Measurements from ENCODE around the gene KCNJ12. TPM values are rescaled to one million over a fixed set of nuclear protein-coding genes. Genes with fewer than 3 reads are reported as not detected.
A peak's percentile ranks its signal among the peaks of the same experiment; 100 is the strongest.

Gene KCNJ12
- total RNA-seq, 2 donors from 2014 or later = 0.05 TPM; not detected in 1

DNA sequence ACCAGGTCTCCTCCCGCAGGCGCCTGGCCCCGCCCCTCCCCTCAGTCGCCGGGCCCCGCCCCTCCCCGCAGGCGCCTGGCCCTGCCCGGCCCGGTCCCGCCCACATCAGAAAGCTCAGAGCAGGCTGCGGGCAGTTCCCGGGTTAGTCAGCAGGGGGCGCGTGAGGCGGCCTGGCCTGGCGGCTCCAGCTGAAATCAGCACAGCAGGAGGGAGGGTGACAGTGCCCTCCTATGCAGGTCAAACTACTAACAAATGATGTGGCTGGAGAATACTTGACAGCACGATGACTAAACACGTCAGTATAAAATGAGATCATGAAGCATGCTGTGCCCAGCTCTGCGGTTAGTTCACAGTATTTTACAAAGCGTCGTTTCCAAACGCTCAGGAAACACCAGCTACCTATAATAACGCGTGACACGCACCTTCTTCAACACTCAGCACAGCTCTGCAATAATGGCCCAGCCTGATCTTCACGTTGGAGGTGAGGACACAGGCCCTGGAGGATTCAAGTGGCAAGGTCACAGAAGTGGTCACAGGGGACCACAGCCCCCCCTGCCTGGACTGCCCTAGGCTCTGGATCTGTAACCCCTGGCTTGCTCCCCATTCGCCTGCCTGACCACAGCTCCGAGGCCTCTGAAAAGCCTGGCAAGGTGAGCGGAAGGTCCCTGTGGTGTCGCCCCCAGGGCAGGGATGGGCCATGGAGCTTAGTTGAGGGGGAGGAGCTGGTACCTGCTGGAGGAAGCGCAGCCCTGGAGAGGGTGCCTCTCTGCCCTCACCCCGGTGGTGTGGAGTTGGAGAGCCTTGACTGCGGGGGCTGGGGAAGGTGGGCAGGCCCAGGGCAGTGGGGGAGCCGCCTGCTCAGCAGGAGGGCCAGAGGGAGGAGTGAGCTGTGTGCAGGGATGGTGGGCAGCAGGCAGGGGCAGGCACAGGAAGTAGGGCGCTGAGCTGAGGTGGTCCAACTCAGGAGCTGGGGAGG, 81.2 kb downstream of the KCNJ12 start:
- Mint-ChIP-seq H3K4me1 (peaks cover 11% of the 10 kb centered on the region), H3K4me3 (peak overlapping the region; percentile 47), H3K27me3 (no peaks in the 10 kb centered on the region), H3K9me3 (no peaks in the 10 kb centered on the region), H3K36me3 (ENCODE audit: low read depth) (no peaks in the 10 kb centered on the region), H3K27ac (peak overlapping the region; percentile 48)
- ATAC-seq (replicated peaks) = peak; percentile 95

DNA sequence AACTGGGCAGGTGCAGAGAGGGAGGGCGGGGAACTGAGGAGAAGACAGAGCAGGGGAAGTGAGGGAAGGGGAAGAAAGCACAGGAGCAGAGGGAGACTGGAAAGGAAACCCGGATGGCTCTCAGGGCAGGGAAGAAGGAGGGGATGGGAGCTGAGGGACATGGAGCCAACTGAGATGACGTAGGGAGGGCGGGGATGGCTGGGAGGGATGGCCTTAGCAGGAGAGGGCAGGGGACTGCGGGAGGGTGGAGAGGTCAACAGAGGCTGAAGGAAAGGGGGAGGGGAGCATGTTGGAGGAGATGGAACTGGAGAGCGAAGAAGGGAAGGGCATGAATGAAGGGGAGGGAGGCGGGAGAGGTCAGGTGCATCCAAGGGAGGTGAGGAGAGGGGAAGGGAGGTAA, 81.9 kb downstream of the KCNJ12 start:
- ATAC-seq (replicated peaks) = no peak
- Mint-ChIP-seq H3K4me3 (peak overlapping the region; percentile 15), H3K27me3 (peaks cover 6% of the 10 kb centered on the region), H3K36me3 (ENCODE audit: low read depth) (no peaks in the 10 kb centered on the region), H3K27ac (no peak overlapping the region), H3K4me1 (peaks cover 11% of the 10 kb centered on the region), H3K9me3 (no peaks in the 10 kb centered on the region)

DNA sequence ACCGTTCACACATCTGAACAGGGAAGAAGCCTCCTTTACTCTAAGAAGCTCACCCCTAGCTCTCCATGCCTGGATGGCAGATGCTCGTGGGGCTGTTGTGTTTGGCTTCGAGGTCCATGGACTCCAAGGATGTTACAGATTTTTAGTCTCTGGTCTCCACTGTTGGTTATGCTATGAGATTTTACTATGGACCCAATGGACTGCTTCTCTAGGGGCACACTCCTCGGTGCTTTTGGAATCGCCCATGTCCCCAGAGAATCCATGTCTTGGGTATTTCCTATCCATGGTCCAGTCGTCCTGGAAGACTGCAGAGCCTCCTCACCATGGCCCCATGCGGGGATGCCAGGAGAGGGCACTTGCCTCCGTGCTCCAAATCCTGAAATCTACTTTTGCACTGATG, 83.4 kb downstream of the KCNJ12 start:
- H3K27me3 Mint-ChIP-seq = peaks cover 14% of the 10 kb centered on the region
- H3K4me1 Mint-ChIP-seq = peaks cover 14% of the 10 kb centered on the region
- H3K27ac Mint-ChIP-seq = no peak overlapping the region
- H3K36me3 Mint-ChIP-seq (ENCODE audit: low read depth) = no peaks in the 10 kb centered on the region
- no peak for ATAC-seq (replicated peaks)
- no peak overlapping the region for H3K4me3 Mint-ChIP-seq
- H3K9me3 Mint-ChIP-seq = no peaks in the 10 kb centered on the region

DNA sequence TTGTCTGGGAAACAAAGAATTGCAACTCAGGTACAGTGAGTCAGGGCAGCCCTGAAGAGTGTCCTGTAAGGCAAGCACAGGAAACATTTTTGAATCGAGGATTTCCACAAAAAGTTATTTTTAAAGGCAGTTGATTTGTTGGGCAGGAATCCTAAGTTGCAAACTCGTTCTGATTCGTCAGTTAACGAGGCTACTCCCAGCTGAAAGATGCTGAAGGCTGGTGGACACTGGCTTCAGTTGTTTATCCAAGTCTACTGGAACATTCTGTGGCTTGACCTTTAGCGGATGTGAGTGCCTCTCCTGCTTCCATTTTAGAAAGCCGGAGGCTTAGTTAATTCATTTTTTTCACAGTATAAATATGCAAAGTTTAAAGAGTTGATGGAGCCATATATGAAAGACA, 84.2 kb downstream of the KCNJ12 start:
- Mint-ChIP-seq H3K27me3 (peaks cover 16% of the 10 kb centered on the region), H3K9me3 (no peaks in the 10 kb centered on the region), H3K36me3 (ENCODE audit: low read depth) (no peaks in the 10 kb centered on the region), H3K4me1 (peaks cover 12% of the 10 kb centered on the region), H3K27ac (no peak overlapping the region), H3K4me3 (no peak overlapping the region)
- ATAC-seq (replicated peaks) = no peak

DNA sequence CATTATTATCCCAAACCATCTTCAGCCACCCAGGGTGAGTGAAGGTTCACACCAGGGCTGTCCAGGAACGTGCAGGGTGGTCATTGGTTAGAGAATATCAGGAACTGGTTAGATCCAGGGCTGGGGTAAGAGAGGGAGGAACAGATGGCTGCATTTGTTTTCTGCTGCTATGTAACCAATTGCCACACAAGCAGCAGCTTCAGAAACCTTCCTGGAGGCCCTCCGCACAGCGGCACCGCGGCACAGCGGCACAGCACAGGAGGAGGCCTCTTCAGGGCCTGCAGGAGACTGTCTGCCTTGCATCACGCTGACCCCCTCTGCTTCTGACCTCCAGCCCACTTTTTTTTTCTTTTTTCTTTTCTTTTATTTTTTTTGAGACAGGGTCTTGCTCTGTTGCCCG, 86.1 kb downstream of the KCNJ12 start:
- ATAC-seq (replicated peaks) = no peak
- Mint-ChIP-seq H3K9me3 (no peaks in the 10 kb centered on the region), H3K4me1 (peaks cover 6% of the 10 kb centered on the region), H3K27me3 (peaks cover 19% of the 10 kb centered on the region), H3K27ac (no peak overlapping the region), H3K36me3 (ENCODE audit: low read depth) (no peaks in the 10 kb centered on the region), H3K4me3 (no peak overlapping the region)

DNA sequence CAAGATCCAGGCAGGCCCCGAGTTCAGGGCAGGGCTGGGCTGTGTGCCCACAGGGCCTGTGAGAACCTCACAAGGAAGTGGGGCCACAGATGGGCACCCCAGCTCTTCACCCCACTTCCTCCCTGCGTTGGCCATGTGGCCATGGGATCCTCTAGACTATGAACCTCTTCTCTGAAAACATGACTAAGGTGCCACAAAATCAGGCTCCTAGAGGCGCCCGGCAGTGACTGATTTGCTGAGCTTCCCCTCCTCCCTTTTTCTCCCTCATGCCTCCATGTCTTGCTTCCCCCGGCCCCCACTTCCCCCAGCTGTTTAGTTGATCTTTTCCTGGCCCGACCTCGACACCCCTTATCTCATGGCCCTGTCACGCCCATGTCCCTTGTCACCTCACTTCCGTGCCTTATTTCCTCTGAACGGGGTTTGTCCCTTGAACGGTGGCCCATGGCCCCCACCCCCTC, 87.1 kb downstream of the KCNJ12 start:
- no peak overlapping the region for H3K27ac Mint-ChIP-seq
- H3K4me1 Mint-ChIP-seq = peaks cover 3% of the 10 kb centered on the region
- no peaks in the 10 kb centered on the region for H3K9me3 Mint-ChIP-seq
- H3K27me3 Mint-ChIP-seq = peaks cover 19% of the 10 kb centered on the region
- no peak overlapping the region for H3K4me3 Mint-ChIP-seq
- peak; percentile 64 for ATAC-seq (replicated peaks)
- no peaks in the 10 kb centered on the region for H3K36me3 Mint-ChIP-seq (ENCODE audit: low read depth)

DNA sequence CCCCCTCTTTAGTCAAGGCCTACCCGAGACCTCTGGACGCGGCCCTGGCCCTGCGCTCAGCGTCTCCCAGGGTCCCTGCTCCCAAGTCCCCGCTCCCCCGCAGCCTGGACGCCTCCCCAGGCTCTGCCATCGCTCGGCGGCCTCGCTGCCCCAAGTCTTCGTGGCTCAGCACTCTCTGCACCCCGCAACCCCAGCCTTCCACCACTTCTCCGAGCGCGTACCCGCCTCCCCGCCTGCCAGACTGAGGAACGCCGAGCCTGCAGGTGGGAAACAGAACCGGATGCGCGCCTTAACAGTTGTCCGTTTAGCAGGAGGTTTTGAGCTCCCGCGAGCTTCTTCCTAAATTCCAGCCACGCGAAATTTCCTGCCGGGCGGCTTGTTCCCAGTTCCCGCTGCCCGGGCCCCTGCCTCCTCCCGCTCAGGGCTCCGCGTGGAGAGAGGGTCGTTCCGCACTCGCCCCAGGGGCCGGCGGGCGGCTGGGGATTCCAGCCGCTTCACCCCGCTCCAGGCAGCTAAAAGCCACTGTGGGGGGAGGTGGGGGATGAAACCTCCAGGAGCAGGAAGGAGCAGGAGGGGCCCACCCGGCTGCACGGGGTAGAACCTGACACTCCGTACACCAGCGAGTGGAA, 87.7 kb downstream of the KCNJ12 start:
- no peaks in the 10 kb centered on the region for H3K9me3 Mint-ChIP-seq
- H3K4me1 Mint-ChIP-seq = peaks cover 3% of the 10 kb centered on the region
- no peaks in the 10 kb centered on the region for H3K36me3 Mint-ChIP-seq (ENCODE audit: low read depth)
- no peak overlapping the region for H3K4me3 Mint-ChIP-seq
- H3K27me3 Mint-ChIP-seq = peaks cover 19% of the 10 kb centered on the region
- H3K27ac Mint-ChIP-seq = no peak overlapping the region
- ATAC-seq (replicated peaks) = no peak

DNA sequence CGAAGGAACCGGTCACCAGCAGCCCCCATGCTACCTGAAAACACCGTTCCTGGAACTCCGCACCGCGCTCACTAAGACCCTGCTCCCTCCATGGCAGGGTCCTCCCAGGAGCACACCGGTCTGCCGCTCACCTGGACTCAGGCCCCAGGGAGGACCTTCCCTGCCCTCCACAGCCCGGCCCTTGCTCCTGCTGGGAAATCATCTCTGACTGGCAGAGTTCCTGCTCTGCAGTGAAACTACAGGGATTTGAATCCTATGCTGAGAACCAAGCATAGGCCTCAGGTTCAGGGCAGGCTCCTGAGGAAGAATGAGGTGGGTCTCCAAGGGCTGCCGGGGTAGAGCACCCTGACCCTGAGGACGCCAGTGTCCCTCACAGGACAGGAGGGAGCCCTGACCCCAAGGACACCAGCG, 88.5 kb downstream of the KCNJ12 start:
- H3K4me1 Mint-ChIP-seq = peaks cover 3% of the 10 kb centered on the region
- H3K27ac Mint-ChIP-seq = no peak overlapping the region
- no peaks in the 10 kb centered on the region for H3K36me3 Mint-ChIP-seq (ENCODE audit: low read depth)

DNA sequence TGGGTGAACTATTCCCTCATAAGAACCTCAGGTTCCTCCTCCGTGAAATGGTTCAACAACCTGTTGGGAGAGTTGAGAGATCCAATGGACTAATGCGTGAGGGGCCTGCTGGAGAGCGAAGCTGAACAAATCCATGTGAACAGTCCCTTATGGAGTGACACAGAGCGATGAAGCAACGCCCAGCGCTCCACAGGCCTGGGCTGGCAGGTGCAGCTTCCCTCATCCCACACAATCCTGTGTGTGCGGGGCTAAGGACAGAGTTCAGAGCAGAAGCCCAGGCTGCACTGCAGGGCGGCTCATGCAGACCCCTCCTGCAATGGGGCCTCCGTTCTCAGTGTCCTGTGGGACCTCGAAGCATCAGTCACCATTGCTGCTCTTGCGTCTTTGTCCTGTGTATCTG, 90.4 kb downstream of the KCNJ12 start:
- H3K4me1 Mint-ChIP-seq = peaks cover 3% of the 10 kb centered on the region
- H3K27me3 Mint-ChIP-seq = peaks cover 19% of the 10 kb centered on the region
- H3K9me3 Mint-ChIP-seq = no peaks in the 10 kb centered on the region
- H3K36me3 Mint-ChIP-seq (ENCODE audit: low read depth) = no peaks in the 10 kb centered on the region
- no peak for ATAC-seq (replicated peaks)
- no peak overlapping the region for H3K4me3 Mint-ChIP-seq
- no peak overlapping the region for H3K27ac Mint-ChIP-seq

More for the DNA sequence above, 88.5 kb downstream of the KCNJ12 start:
- no peak overlapping the region for H3K4me3 Mint-ChIP-seq
- H3K9me3 Mint-ChIP-seq = no peaks in the 10 kb centered on the region
- peaks cover 19% of the 10 kb centered on the region for H3K27me3 Mint-ChIP-seq
- no peak for ATAC-seq (replicated peaks)

DNA sequence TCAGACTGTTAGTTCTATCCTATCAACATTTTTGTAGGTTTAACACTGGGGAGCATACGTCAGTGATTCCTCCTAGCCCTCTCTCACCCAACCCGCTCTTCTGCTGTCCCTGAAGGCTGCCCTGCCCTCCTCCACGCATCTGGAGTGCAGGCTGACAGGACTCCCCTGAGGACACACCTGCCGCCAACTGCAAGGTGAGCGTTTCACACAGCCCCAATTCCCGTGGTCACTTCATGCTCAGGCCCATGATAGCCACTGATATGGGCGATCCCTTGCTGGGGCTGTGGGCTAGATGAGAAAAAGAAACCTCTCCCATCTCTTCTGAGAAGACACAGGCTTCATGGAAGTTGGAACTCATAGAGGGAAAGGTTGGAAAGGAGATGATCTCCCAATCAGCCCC, 91.0 kb downstream of the KCNJ12 start:
- Mint-ChIP-seq H3K27me3 (peaks cover 19% of the 10 kb centered on the region), H3K27ac (no peak overlapping the region), H3K4me1 (peaks cover 3% of the 10 kb centered on the region), H3K9me3 (no peaks in the 10 kb centered on the region), H3K4me3 (no peak overlapping the region), H3K36me3 (ENCODE audit: low read depth) (no peaks in the 10 kb centered on the region)
- no peak for ATAC-seq (replicated peaks)

DNA sequence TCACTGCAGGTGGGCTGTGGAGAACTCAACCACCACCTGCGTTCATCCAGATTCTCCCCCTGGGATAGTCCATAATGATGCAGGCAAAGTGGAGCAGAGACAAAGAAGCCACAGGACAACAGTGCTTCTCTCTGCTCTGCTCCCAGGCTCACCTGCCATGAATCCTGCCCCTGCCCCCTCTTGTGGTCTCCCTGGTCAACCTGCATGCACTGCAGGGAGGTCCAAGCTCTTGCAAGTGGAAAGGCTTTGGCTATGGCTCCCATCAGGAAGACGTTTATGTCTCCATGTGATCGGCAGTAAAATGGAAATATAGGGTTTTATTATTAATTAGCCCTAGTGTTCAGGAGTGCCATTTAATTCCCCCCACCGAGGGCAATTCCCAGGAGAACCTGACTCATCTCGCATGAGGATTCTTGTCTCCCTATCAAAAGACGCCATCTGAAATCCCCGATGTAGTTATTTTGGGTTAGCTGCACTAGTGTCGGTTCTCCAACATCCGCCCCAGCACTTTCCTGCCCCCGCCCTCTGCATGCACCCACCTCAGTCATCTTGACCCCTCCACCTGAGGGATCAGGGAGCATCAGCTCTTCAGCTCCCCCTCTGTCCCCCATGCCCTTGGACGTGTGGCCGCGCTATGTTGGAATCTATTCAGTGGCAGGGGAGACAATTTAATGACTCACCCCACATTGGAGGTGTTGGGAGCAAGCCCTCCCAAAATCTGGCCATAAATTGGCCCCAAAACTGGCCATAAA, 91.8 kb downstream of the KCNJ12 start:
- Mint-ChIP-seq H3K36me3 (ENCODE audit: low read depth) (no peaks in the 10 kb centered on the region), H3K27me3 (peaks cover 14% of the 10 kb centered on the region), H3K27ac (no peak overlapping the region), H3K4me3 (no peak overlapping the region), H3K4me1 (peaks cover 3% of the 10 kb centered on the region), H3K9me3 (no peaks in the 10 kb centered on the region)
- no peak for ATAC-seq (replicated peaks)

Other genes starting within 250 kb of the KCNJ12 start
- 10 to 100 TPM in 1 of 2 donors, 1 to 10 TPM in 1; 7.3 to 16.9 TPM for gene DHRS7B, start 249.4 kb upstream of the KCNJ12 start, total RNA-seq
- gene TMEM11, start 162.2 kb upstream of the KCNJ12 start, total RNA-seq = 10 to 100 TPM; 14.3 to 28.5 TPM
- gene NATD1, start 122.9 kb upstream of the KCNJ12 start, total RNA-seq = 1 to 10 TPM; 1.8 to 2.3 TPM
- gene MAP2K3, start 91.6 kb upstream of the KCNJ12 start, total RNA-seq = 100 to 1,000 TPM; 107 to 112 TPM

Measured in activated T-helper 17 cell treated with anti-CD3 and anti-CD28 coated beads, Interleukin-2, amount 50 U/mL, for 72 hours (primary cell).